DMS79 treated with DMSO at 0.1 percent for 48 hours (cell line): ENCODE measurements around the gene KCNK2.

ENCODE experiments used
- DNase-seq: peaks from one replicate; lab custom pipeline; 2025; lab: John Stamatoyannopoulos, UW

The KCNK2 gene

GRCh38 chr1:215256936-215257679 is 174.6 kb downstream of the KCNK2 start:
- DNase-seq = no peak

- no peak for DNase-seq
These were observed 178.2 kb downstream of the KCNK2 start for GRCh38 chr1:215260711-215261110.

- DNase-seq = no peak
These were observed 179.6 kb downstream of the KCNK2 start for GRCh38 chr1:215262106-215262505.

- no peak for DNase-seq
These were observed 181.1 kb downstream of the KCNK2 start for GRCh38 chr1:215263636-215264035.

GRCh38 chr1:215264649-215265048 is 182.1 kb downstream of the KCNK2 start:
- DNase-seq = no peak

GRCh38 chr1:215267495-215267894 is 185.0 kb downstream of the KCNK2 start:
- DNase-seq = no peak

- no peak for DNase-seq
These were observed 187.4 kb downstream of the KCNK2 start for GRCh38 chr1:215269955-215270354.

- no peak for DNase-seq
These were observed 191.4 kb downstream of the KCNK2 start for GRCh38 chr1:215273838-215274516.

- DNase-seq = no peak
These were observed 194.0 kb downstream of the KCNK2 start for GRCh38 chr1:215276582-215276981.

GRCh38 chr1:215277532-215277931 is 195.0 kb downstream of the KCNK2 start:
- no peak for DNase-seq

GRCh38 chr1:215279682-215280081 is 197.1 kb downstream of the KCNK2 start:
- no peak for DNase-seq

- DNase-seq = no peak
These were observed 200.0 kb downstream of the KCNK2 start for GRCh38 chr1:215282557-215282956.

GRCh38 chr1:215285013-215285800 is 202.7 kb downstream of the KCNK2 start:
- DNase-seq = no peak
